HG03097 (cell line): ENCODE measurements around the gene IRF6.
A peak's percentile ranks its signal among the peaks of the same experiment; 100 is the strongest.

Experiments
- ATAC-seq: cut with Tn5 transposase; IDR thresholded peaks from one replicate; pipeline ENCODE4 v1.9.1; 2021; ENCODE audit not compliant: unreplicated experiment, low FRiP score

IRF6 gene

GRCh38 chr1:209805875-209806760 is at the start of gene IRF6:
Gene IRF6 (minus strand): TSS chr1:209806142. CDS start chr1:209801413, 4,729 bp downstream.
- peak; percentile 59 for ATAC-seq

DNA sequence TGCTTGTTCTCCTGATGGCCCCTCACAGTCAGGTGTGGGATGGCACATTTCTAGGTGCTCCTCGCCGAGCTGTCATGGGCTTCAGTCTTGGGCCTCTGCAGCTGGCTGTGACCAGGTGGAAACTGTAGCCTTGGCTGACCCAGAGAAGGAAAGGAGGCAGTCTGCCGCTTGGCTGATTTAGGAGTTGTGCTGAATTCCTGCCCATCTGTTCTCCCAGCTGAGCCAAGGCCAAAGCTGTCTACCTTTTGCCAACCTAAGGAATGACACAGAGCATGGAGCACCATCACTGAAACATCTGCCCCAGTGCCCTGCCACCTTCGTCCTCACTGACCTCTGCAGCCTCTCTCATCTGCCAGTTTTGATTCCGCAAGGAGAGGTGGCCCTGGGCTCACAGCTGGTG is 49.7 kb upstream of the IRF6 start:
- no peak for ATAC-seq

DNA sequence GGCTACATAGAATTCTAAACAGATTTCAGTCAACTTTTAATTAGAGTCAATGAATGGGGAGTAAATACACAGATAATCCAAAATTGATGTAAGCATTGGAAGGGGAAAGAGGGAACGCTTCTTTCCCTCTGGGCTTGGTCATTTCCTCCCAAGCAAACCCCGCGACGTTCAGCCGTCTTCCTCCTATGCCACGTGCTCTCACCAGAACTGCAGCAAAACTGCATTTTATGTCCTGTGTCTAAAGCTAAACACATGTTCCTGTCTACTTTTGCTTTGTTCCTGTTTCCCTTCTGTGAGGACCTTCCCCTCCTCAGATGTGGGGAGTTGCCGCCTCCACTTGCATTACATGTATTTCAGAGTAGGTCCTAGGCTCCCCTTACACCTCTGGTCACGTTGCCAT is 49.1 kb upstream of the IRF6 start:
- no peak for ATAC-seq

DNA sequence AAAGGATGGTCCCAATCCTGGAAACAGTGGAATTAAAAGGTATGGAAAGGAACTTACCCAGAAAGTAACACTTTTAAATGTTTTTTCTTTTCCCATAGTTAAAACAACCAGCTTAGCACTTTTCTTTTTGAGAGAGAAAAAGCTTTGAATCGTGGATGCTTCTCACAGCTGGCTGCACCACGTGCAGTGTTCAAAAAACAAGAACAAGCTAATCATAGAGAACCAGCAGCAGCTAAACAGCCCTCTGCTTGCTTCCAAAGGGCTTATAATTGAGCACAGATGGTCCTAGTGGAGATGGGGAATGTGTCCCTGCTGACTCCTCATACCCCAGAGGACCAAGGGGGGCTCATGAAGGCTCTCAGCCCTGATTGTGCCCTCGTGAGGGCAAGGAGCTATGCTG is 48.3 kb upstream of the IRF6 start:
- no peak for ATAC-seq

- no peak for ATAC-seq
These were observed 47.7 kb upstream of the IRF6 start for GRCh38 chr1:209853676-209854075.

DNA sequence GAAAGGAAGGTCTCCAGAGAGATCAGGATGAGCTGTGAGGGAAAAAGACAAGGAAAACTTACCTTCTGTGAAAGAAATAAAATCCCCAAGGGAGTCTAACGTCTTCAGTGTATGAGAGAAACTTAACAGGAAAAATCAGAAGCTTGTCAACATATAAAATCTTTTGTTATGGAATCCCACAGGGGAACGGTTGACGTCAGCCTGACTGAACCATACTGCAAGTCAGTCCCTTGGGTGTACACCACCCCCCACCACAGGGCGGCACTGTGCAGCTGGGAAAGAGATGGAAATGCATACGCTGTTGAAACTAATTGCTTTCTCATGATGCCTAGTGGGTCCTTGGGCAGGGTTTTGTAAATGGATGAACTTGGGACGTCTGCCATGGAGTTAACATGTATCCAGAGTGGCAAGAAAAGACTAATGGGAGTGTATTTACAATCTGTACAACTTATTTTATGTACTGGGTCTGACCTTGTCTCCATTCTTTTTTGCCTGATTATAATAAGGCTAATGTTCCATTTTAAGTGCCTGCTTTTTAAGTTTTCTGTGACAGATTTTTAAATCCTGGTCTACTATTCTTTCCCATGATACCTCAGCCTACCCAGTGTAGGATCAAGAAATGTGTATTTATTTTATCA is 44.5 kb upstream of the IRF6 start:
- ATAC-seq, result peak; percentile 64

DNA sequence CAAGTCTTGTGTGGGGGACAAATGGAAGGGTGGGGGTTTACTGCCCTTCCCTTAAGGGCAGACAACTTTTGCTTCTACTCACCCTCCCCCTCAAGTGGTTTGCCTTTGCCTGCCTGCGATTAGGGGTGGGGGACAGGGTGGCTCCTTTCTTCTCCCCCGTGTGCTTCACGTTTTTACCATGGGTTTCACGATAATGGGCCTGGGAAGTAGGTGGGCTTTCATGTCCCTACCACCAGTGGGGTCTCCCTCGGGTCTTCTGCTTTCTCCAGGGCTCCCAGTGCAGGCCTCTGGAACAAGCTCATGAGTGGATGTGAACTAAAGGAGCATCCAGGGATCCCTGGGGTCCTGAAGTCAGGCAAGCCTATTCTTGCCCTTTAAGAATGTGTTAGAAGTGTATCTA is 43.4 kb upstream of the IRF6 start:
- no peak for ATAC-seq

GRCh38 chr1:209845408-209845725 is 39.4 kb upstream of the IRF6 start:
- no peak for ATAC-seq

GRCh38 chr1:209844695-209845407 is 38.9 kb upstream of the IRF6 start:
- no peak for ATAC-seq

DNA sequence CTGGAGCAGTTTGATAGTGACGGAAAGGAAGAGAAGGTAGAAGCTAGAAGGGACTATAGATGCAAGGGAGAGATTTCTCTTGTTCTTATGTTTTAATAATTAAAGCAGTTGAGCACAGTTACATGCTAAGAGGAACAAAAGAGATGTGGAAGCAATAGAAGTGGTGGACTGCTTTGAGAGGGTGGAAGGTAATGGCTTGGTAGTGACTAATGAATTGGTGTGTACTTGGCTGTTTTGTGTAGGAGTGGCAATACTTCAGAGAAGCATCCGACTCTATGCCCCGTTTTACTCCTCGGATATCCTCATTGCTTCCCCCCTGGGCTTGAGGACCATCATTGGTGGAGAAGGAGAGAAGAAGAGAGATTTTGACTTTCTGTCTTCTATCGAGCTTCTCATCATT is 34.7 kb upstream of the IRF6 start:
- no peak for ATAC-seq

DNA sequence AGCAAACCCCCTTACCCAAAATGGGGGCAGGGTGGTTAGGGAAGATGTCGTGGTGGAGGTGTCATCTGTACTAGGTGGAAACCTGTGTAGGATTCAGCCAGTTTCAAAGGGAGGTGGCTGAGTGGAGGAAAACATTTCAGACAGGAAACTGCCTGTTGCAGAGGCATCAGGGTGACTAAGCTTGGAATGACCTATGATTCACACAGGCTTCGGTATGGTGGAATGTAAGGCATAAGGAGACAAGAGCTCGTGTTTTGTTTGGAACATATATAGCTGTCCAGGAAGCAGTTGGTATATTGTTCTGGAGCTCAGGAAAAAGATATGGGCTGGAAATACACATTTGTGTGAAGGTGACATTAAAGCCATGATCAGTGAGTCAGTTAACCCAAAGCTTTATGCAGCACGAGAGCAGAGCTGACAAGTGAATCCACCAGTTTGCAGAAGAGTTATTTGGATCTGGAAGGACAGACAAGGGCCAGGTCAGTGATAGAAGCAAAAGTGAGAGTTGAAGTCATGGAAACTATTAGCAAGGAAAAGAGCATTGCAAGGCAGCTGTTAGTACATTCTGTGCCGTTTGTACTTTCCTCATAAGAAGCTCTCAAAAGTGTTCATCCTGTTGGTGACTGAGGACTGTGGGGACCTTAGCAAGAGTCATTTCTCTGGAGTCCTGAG is 34.1 kb upstream of the IRF6 start:
- no peak for ATAC-seq

GRCh38 chr1:209838537-209838936 is 32.6 kb upstream of the IRF6 start:
- no peak for ATAC-seq

DNA sequence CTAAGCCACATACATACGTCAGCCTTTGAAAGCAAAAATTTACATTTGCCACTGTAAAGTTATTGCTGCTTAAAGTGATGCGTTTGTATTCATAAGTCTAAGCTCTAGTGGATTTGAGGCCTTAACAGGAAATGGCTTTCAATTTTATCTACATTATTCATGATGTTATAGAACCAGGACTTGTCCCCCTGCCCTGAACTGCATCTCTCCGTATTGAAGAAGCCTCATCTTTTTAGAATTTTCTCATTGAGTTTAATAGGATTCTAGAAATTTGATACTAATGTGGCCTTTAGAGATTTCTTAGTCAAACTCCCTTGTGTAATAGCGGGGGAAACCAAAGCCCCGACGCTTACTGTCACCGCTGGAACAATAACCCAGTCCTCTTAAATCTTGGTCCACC is 31.7 kb upstream of the IRF6 start:
- no peak for ATAC-seq

DNA sequence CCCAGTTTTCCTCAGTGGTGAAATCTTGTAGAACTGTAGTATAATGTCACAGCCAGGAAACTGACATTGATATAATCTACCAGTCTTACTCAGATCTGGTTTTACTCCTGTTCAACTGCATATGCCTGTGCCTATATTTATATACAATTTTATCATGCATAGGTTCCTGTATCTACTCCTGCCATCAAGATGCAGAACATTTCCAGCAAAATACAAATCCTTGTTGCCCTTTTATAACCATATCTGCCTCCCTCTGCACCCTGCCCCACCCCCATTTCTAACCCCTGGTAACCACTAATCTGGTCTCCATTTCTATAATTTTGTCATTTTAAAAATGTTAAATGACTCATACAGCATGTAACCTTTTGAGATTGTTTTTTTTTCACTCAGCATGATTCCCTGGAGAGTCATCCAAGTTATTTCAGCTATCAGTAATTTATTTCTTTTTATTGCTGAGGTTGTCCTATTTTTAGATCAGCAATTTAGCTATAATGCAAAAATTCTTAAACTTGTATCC is 29.9 kb upstream of the IRF6 start:
- ATAC-seq, result no peak

DNA sequence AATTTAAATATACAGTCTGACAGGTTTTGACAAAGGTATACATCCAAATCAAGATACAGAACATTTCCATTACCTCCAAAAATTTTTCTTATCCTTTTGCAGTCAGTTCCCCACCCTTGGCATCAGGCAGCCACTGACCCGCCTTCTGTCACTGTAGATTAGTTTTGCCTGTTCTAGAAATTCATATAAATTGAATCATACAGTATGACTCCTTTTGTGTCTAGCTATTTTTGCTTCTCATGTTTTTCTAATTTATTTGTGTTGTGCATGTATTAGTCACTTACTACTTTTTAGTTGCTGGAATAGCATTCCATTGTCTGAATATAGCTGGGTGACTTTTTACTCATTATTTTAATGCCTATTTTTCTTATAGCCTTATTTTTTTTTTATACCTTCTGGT is 25.7 kb upstream of the IRF6 start:
- ATAC-seq, result no peak

- no peak for ATAC-seq
These were observed 24.8 kb upstream of the IRF6 start for GRCh38 chr1:209830722-209831121.

DNA sequence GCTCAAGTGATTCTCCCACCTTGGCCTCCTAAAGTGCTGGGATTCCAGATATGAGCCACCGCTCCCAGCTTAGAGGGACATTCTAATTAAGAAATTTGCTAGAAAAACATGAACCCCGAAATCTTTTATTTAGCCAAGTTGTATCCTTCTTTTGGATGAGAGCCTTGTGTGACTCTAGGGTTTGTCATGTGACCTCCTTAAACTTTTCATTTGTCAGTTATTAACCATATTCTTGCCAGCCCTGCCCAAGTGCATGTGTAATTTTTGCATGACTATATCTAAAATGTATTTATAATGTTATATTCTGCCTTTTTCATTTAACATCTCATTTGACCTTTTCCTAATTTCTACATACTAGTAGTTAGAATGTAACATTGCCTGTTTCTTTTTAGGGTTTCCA is 23.8 kb upstream of the IRF6 start:
- no peak for ATAC-seq

DNA sequence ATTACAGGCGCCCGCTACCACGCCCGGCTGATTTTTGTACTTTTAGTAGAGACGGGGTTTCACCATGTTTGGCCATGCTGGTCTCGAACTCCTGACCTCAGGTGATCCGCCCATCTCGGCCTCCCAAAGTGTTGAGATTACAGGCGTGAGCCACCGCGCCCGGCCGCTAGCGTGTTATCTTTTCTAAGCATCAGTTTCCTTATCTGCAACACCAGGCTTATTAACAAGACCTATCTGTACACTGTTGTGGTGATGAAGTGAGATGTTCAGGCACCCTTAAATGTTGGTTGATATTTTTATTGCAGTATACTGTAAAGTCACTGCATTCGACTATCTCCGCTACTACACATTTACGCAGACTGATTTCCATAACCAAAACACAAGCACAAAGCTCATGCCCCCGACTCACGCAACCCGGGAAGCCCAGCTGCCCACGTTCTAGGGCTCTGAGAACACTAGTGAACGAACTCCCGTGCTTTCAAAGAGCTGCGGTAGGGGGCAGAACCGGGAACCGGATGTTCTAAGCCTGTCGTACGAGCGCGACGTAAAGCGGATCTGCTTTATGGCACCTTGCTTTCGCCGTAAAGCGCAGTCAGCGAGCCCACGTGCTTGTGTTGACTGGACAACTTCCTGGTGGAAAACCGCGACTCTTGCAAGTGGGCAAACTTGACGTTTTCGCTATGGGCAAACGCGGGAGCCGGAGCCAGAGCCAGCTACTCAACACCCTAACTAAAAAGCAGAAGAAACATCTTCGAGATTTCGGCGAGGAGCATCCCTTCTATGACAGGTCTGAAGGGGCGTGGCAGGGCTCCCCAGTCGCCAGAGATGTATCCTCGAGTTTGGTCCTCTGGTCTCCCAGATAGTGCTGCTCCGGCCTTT is 21.7 kb upstream of the IRF6 start, which contains the start of gene UTP25:
Gene UTP25 (plus strand): TSS at position 589 of the 879 bp plus-strand sequence. CDS start 92 bp downstream, at position 681.
- ATAC-seq, result peak; percentile 94

- ATAC-seq, result no peak
These were observed 19.9 kb upstream of the IRF6 start for GRCh38 chr1:209825591-209826434.
